GF-D8 (cell line): ENCODE data around the gene PDE4B.

Experiments used
- DNase-seq: peaks from one replicate; lab custom pipeline; 2025; lab: John Stamatoyannopoulos, UW

The PDE4B gene

GRCh38 chr1:66422804-66423203 lies 630.1 kb downstream of the PDE4B start:
- no peak for DNase-seq
